WI38 (cell line): ENCODE measurements around the gene TBX2.
"Not testable (repeated sequence)": the region's sequence is repeated elsewhere in the genome, so short reads cannot be mapped to it uniquely, and the experiment has no call there.

Experiments
- H3K4me3 ChIP-seq: 2 replicates; pipeline ENCODE4 v1.5.1; 2011; ENCODE audit warnings: low read depth, mild to moderate bottlenecking, control low read depth, low read length
- CTCF ChIP-seq: IDR thresholded peaks from 2 replicates; pipeline ENCODE4 v1.5.1; 2012; ENCODE audit warnings: low read depth, mild to moderate bottlenecking, control low read depth, low read length

TBX2 gene

GRCh38 chr17:61440697-61441096 lies 41.1 kb downstream of the TBX2 start:
- H3K4me3 ChIP-seq, result no peak overlapping the region
- TF ChIP-seq CTCF, result no peak

GRCh38 chr17:61441507-61441906 lies 41.9 kb downstream of the TBX2 start:
- H3K4me3 ChIP-seq, result not testable (repeated sequence)

- no peak overlapping the region for H3K4me3 ChIP-seq
- TF ChIP-seq CTCF, result no peak
Measured at GRCh38 chr17:61442136-61442775, 42.6 kb downstream of the TBX2 start.

GRCh38 chr17:61442878-61443474 lies 43.3 kb downstream of the TBX2 start:
- no peak overlapping the region for H3K4me3 ChIP-seq
- no peak for TF ChIP-seq CTCF

GRCh38 chr17:61443475-61443882 lies 43.8 kb downstream of the TBX2 start:
- no peak for TF ChIP-seq CTCF
- H3K4me3 ChIP-seq, result no peak overlapping the region

- TF ChIP-seq CTCF, result no peak
- no peak overlapping the region for H3K4me3 ChIP-seq
Measured at GRCh38 chr17:61444075-61444474, 44.4 kb downstream of the TBX2 start.

GRCh38 chr17:61444831-61445230 lies 45.2 kb downstream of the TBX2 start:
- H3K4me3 ChIP-seq, result no peak overlapping the region

More at GRCh38 chr17:61444831-61445230, 45.2 kb downstream of the TBX2 start:
- no peak for TF ChIP-seq CTCF
